ENCODE measurements around the gene RASSF5. TPM values are rescaled to one million over a fixed set of nuclear protein-coding genes. Genes with fewer than 3 reads are reported as not detected.

Gene RASSF5
- total and polyA plus RNA-seq, 12 donors, result 0.90 to 26.0 (median 6.4) TPM

DNA sequence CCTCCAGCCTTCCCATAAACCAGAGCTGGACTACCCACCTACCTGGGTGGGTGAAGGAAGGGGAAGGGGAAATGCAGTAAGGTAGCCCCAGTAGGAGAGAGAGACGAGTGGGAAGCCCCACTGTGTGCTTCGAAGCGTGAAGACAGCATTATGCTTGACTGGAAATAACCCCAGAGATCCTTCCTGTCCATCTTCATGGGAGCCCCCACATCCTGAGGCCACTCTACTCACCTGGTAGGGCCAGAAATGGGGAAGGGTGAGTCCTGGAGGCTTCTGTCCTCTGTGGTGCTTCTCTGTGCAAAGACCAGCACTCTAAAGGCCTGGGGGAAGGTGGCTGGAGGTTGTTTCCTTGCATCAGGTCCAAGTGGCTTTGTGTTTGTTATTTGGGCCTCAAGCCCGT is 10.0 kb upstream of the RASSF5 start:
- Histone ChIP-seq H3K27ac (no peak overlapping the region), H3K27me3 (no peaks in the 10 kb centered on the region), H3K4me1 (peaks cover 8 to 41% (median 33%) of the 10 kb centered on the region in 9 donors), H3K36me3 (peaks cover 0 to 33% (median 0%) of the 10 kb centered on the region in 9 donors), H3K4me3 (no peak overlapping the region), H3K9me3 (no peaks in the 10 kb centered on the region)
- no peak for DNase-seq
- WGBS, 2 donors, result 84 to 92% methylated on average over 4 of the region's 4 CpGs
- TF ChIP-seq, protein P1, sequence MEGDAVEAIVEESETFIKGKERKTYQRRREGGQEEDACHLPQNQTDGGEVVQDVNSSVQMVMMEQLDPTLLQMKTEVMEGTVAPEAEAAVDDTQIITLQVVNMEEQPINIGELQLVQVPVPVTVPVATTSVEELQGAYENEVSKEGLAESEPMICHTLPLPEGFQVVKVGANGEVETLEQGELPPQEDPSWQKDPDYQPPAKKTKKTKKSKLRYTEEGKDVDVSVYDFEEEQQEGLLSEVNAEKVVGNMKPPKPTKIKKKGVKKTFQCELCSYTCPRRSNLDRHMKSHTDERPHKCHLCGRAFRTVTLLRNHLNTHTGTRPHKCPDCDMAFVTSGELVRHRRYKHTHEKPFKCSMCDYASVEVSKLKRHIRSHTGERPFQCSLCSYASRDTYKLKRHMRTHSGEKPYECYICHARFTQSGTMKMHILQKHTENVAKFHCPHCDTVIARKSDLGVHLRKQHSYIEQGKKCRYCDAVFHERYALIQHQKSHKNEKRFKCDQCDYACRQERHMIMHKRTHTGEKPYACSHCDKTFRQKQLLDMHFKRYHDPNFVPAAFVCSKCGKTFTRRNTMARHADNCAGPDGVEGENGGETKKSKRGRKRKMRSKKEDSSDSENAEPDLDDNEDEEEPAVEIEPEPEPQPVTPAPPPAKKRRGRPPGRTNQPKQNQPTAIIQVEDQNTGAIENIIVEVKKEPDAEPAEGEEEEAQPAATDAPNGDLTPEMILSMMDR (IDR thresholded peaks at IDR 0.05), result no peak
- no peak for ATAC-seq
- intact Hi-C loops (cut with DNase I), result loop anchor here in 4 of 10 donors (1.0 to 10.0 kb wide), 4 partner anchors 50 to 417 kb away; no protein-coding TSS in a partner anchor

DNA sequence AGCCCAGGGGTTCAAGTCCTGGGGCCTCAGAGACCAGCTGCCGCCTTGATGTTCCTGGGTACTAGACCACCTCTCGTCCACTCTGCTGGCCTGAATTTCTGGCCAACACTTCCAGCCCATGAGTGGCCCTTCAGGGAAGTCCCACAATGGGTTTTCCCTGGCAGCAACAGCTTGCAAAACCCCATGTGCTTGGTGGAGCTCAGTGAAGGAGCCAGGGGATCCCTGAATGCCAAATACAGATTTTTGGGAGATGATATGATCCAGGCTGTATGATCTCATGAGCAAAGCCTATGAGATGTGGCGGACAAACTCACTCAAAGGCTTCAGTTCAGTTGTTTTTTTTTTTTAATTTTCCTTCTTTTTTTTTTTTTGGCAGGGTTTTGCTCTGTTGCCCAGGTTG is 9.6 kb upstream of the RASSF5 start:
- H3K27me3 ChIP-seq, result no peaks in the 10 kb centered on the region
- H3K36me3 ChIP-seq, result peaks cover 0 to 29% (median 0%) of the 10 kb centered on the region in 9 donors
- H3K27ac ChIP-seq, result no peak overlapping the region
- ATAC-seq, result no peak
- peaks cover 8 to 42% (median 33%) of the 10 kb centered on the region in 9 donors for H3K4me1 ChIP-seq
- no peak overlapping the region for H3K4me3 ChIP-seq
- intact Hi-C loops (cut with DNase I), result loop anchor here in 4 of 10 donors (1.0 to 10.0 kb wide), 4 partner anchors 50 to 417 kb away; no protein-coding TSS in a partner anchor
- DNase-seq, result no peak
- TF ChIP-seq, protein P1 (IDR thresholded peaks at IDR 0.05), result no peak
- 86 to 96% methylated on average over 3 of the region's 3 CpGs for WGBS, 2 donors
- no peaks in the 10 kb centered on the region for H3K9me3 ChIP-seq

DNA sequence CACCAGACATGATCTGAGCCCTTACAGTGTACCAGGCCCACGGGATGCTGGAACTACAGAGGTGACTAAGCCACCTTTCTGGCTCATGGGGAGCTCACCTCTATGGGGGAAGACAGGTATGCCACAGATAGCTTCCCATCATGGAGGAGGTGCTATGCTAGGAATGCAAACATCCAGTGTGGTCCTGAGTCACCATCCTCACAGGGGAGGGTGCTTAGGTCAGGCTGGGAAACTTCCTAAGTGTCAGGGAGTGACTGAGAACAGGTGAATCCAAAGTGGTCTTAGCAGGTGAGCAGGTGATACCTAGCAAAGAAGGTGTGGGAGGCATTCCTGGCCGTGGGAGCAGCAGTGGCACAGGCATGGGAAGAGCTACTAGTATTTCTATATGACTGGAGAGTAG is 8.6 kb upstream of the RASSF5 start:
- TF ChIP-seq, protein P1 (IDR thresholded peaks at IDR 0.05), result no peak
- Histone ChIP-seq H3K36me3 (peaks cover 0 to 20% (median 0%) of the 10 kb centered on the region in 9 donors), H3K27ac (no peak overlapping the region), H3K9me3 (no peaks in the 10 kb centered on the region), H3K27me3 (no peaks in the 10 kb centered on the region), H3K4me3 (no peak overlapping the region), H3K4me1 (peaks cover 8 to 51% (median 36%) of the 10 kb centered on the region in 9 donors)
- DNase-seq, result no peak
- WGBS, 2 donors, result 93 to 97% methylated on average over 2 of the region's 2 CpGs
- ATAC-seq, result no peak
- intact Hi-C loops (cut with DNase I), result loop anchor here in 3 of 10 donors (5.0 to 10.0 kb wide), 3 partner anchors 49 to 416 kb away; no protein-coding TSS in a partner anchor

DNA sequence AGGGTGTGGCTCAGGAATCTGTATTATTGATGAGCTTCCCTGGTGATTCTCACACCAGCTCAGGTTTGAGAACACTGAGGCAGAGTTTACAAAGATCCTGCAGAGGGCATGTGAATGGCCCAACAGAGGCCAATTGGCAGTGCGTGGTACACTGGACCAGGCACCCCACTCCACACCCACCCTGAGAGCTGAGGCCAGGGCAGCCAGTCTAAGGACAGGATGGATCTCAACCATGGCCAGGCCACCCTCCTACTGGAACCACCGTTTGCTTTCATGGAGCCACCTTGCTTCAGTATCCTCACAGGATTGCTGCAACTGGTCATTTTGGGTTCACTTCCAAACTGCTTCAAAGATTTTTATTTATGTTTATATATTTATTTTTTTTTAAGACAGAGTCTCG is 7.3 kb upstream of the RASSF5 start:
- intact Hi-C loops (cut with DNase I), result no loop called here
- ATAC-seq, result no peak
- DNase-seq, result no peak
- Histone ChIP-seq H3K27me3 (no peaks in the 10 kb centered on the region), H3K27ac (no peak overlapping the region), H3K9me3 (no peaks in the 10 kb centered on the region), H3K4me1 (peaks cover 8 to 59% (median 46%) of the 10 kb centered on the region in 9 donors), H3K4me3 (no peak overlapping the region), H3K36me3 (peaks cover 0 to 12% (median 0%) of the 10 kb centered on the region in 9 donors)
- WGBS, 2 donors, result 97 to 100% methylated on average over 3 of the region's 3 CpGs
- TF ChIP-seq, protein P1 (IDR thresholded peaks at IDR 0.05), result no peak

Data from heart right ventricle (tissue), 16 donors.